SIG-M5 treated with dmso at 0.1 percent for 504 hours (cell line): ENCODE results near the gene UBP1.
"Not testable (repeated sequence)": the region's sequence is repeated elsewhere in the genome, so short reads cannot be mapped to it uniquely, and the experiment has no call there.

ENCODE experiments used
- DNase-seq: peaks from one replicate; lab custom pipeline; 2025; ENCODE audit not compliant: unreplicated experiment; lab: John Stamatoyannopoulos, UW

The UBP1 gene

DNA sequence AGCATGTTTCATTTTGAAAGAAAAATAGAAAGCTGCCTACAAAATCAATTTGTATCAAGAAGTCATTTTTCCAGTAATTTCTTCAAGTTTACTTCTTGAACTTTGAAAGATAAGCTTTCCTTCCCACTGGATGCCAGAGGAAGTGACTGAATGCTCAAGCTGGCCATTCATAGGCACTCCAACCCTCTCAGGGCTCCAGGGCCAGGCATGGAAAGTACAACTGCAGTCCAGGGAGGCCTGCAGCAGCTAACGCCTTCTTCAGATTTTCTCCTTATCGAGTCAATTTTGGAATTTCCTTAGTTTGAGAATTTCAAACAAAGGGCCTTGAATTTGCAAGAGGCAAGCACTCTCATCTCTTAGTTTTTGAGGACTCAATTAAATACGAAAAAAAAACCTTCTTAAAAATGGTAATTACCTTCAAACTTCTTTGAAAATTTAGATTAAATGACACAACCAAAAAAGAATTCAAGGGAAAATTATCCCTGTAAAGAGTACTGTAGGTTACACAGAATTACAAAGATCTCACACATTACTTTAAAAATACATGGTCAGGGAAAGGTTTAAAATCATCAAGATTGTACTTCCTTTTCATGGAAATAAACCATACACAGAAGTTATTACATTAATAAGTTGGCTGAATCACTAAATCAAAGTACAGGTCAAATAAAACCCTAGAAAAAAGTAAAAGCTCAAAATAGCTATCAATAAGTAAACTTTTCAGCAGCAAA, 2.5 kb downstream of the UBP1 start:
- DNase-seq, result no peak

DNA sequence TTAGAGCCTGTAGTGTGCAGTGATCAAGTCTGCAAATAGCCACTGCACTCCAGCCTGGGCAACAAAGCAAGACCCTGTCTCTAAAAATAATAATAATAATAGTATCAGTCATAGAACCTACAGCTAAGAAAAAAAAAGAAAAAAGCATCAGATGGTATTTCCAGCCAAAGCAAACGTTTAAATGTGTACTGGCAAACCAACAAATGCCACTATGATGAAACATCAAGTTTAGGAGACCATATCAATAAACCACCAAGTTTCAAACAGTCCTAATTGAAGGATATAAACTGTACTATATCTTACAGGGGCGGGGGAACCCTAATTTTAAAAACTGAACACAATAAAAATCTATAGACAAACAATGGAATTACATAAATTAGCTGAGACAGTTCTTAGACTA, 6.4 kb downstream of the UBP1 start:
- DNase-seq, result no peak

GRCh38 chr3:33430571-33430970, 9.6 kb downstream of the UBP1 start:
- no peak for DNase-seq

GRCh38 chr3:33430061-33430460, 10.1 kb downstream of the UBP1 start:
- DNase-seq, result no peak

GRCh38 chr3:33429306-33429705, 10.9 kb downstream of the UBP1 start:
- DNase-seq, result not testable (repeated sequence)

DNA sequence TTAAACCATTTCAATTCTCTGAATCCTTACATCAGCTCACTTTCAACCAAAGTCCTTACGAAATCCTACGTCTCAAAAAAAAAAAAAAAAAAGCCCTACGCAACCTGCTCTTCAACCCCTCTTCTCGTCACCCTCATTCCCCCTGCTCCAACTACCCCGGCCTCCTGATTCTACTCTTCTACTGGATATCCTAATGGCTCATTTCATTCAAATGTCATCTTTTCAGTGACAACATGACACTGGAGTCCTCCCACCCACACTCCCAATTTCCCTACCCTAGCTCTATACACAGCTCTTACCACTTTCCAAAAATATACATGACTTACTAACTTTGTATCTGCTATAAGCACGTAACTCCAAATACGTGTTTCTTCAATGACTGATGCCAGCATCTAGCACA, 11.5 kb downstream of the UBP1 start:
- DNase-seq, result peak; percentile 75

- DNase-seq, result no peak
Observed at GRCh38 chr3:33426630-33427317, 13.4 kb downstream of the UBP1 start.

DNA sequence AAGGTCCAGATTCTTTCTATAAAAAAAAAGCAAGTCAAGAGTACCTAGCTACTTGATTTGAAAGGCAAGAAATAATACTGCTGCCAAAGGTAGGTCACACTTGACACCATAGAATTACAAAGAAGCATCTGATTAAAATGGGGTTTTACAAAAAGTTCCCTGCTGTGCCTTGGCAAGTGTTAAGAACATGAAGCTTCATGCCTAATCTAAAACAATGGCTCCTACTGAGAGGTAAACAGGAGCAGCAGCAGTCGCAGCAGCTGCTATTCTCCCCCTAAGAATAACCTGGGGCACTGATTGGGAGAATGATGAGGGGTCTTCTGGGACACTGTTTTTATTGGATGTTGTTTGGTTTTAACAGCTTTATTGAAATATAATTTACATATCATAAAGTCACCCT, 14.1 kb downstream of the UBP1 start:
- no peak for DNase-seq

GRCh38 chr3:33425453-33425852, 14.8 kb downstream of the UBP1 start:
- DNase-seq, result no peak

GRCh38 chr3:33424606-33425452, 15.4 kb downstream of the UBP1 start:
- DNase-seq, result no peak

GRCh38 chr3:33420966-33421365, 19.2 kb downstream of the UBP1 start:
- peak; percentile 22 for DNase-seq

DNA sequence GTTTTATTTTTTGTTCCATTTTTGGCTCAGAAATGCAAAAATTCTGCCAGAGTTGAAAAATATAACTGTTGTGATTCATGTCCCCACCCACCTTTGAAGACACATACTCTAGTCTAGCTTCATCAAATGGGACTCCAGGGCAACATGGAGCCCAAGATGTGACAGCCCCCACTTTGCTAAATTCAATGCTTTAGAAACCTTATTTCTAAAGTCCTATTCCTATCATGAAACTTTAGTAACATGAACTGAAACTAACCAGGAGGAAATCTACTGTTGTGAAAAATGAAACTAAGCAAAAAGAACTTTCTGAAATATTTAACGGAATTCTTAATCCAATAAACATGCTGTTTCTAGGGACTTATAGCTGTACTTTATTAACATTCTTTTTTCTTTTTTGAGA, 20.3 kb downstream of the UBP1 start:
- peak; percentile 69 for DNase-seq

DNA sequence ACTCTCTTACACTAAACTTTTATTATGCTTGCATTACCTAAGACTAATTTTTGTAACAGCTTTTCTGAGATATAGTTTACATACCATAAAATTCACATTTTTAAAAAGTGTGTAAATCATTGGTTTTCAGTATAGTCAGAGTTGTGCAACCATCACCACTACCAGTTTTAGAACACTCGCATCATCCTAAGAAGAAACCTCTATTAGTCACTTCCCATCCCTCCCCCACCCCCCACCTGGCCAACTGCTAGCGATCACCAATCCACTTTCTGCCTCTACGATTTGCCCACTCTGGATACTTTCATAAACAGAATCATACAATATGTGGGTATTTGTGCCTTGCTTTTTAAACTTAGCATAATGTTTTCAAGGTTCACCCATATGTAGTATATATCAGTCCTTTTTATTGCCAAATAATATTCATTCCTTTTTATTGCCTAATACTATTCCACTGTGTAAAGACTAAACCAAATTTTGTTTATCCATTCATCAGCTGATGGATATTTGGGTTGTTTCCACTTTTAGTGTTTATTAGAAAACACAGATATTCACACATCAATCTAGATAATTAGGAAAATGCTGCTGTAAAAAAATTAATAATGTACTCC, 23.0 kb downstream of the UBP1 start:
- peak; percentile 64 for DNase-seq

DNA sequence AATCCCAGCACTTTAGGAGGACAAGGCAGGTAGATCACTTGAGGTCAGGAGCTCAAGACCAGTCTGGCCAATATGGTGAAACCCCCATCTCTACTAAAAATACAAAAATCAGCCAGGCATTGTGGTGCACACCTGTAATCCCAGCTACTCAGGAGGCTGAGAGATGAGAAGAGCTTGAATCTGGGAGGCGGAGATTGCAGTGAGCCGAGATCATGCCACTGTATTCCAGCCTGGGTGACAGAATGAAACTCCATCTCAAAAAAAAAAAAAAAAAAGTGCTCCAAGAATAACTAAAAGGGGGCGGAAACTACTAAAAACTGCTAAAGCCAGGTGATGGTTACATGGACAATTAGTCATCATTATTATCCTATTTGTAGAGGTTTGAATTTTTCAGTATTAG, 29.4 kb downstream of the UBP1 start:
- not testable (repeated sequence) for DNase-seq

DNA sequence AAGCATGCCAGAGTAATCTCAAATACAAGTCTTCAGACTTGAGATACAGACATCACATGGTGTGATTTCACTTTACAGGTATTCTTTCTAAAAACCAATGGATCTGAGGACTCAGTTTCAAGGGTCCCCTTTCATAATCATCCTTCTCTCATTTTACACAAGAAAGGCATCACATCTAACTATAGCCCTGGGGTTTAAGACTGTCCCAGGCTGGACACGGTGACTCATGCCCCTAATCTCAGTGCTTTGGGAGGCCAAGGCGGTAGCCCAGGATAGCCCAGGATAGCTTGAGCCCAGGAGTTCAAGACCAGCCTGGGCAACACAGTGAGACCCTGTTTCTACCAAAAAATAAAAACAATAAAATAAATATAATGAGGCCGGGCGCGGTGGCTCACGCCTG, 36.4 kb downstream of the UBP1 start:
- no peak for DNase-seq

DNA sequence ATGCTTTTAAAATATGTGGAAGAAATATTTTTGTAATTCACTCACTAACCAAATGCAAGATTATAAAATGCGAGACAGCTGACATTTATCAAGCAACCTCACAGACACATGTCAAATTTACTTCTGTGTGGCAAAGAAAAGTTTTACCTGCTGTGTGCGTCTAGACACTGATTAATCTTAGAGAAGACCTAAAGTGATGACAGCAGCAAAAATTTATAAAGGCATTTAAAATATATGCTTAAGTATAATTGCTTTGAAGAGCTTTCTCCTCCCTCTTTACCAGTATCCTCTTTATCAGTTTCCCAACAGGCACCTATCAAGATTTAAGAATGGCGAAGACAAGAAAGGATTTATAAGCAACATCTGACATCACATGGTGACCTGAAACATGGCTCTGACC, 37.3 kb downstream of the UBP1 start:
- DNase-seq, result no peak

DNA sequence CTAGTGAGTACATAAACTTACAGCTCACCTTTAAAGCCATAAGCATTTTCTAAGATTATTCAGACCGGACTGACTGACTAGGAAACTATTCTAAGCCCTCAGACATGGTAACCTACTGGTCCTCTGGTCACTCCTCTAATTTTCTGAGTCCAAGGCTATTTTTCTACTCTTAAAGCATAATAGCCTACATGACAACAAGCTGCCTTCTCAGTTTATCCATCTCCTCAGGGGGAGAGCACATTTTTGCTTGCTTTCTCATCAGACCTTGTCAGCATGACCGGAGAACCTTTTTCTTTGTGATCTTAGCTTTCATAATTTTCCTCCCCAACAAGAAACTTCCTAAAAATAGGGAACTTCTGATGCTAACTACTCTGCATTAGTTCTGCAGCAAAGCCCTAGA, 38.4 kb downstream of the UBP1 start:
- DNase-seq, result no peak

GRCh38 chr3:33398410-33398809, 41.8 kb downstream of the UBP1 start:
- DNase-seq, result no peak

DNA sequence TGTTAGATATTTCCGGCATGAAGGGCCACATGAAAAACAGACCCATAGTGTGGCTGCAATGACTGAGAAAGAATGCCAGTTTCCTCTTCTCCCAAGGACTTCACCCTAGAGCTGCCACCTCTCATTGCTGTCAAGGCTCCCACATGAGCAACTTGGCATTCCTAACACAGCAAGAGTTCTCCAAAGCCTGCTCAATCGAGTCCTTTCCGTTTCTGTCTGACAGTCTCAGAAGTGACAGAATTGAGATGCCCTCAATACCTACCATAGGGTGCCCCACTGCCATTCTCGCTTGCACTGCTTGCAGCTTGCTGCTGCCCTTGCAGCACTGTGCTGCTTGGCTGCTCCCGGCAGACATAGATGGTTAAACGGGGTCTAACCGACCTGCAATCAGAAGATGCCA, 44.3 kb downstream of the UBP1 start:
- DNase-seq, result no peak

- no peak for DNase-seq
Observed at GRCh38 chr3:33394403-33395054, 45.7 kb downstream of the UBP1 start.

DNA sequence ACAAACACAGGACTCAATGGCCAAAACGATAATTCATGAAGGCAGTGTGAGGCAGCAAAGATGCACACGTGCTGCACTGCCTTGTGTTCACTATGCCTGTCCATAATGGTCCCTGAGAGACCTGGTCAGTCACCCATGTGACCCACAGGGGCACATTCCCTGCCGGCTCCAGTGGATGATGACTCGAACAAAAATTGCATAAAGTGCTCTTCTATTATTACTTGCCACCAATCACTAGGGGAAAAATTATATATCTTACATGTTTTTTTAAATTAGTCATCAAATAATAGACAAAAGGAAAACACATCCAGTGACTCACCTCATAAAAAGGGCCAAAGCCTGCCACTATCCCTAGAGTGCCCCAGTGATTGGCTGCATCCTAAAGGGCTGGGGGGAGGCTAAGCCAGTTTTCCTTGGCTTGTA, 47.5 kb downstream of the UBP1 start:
- no peak for DNase-seq
